Transverse colon (tissue), 4 donors: ENCODE results near the gene RBM10.
A peak's percentile ranks its signal among the peaks of the same experiment; 100 is the strongest.

Experiments
- POLR2A ChIP-seq: fragments of 450-650 bp; IDR thresholded peaks from one replicate; pipeline ENCODE4 v1.6.1; 2016; ENCODE audit warnings: antibody characterized with exemption, mild to moderate bottlenecking, moderate library complexity
- POLR2AphosphoS5 ChIP-seq, 3 donors: sonication (generic); formaldehyde crosslinking; IDR thresholded peaks; one replicate each; pipeline ENCODE4 v1.6.1; 2016; ENCODE audit warnings: antibody characterized with exemption in 3 of 3
- TF ChIP-seq, protein P1 (sequence below), 5 experiments: fragments of 200-600 bp in 3 of 5; fragments of 450-650 bp in 2 of 5; sonication (generic) in 3 of 5; IDR thresholded peaks; 1 replicate in 2 of 5; 2 replicates in 3 of 5; pipeline ENCODE4 v1.5.1; 2016 to 2017; ENCODE audit warnings: antibody characterized with exemption in 5 of 5, inconsistent platforms in 3 of 5, mild to moderate bottlenecking in 2 of 5, moderate library complexity in 1 of 5

DNA sequence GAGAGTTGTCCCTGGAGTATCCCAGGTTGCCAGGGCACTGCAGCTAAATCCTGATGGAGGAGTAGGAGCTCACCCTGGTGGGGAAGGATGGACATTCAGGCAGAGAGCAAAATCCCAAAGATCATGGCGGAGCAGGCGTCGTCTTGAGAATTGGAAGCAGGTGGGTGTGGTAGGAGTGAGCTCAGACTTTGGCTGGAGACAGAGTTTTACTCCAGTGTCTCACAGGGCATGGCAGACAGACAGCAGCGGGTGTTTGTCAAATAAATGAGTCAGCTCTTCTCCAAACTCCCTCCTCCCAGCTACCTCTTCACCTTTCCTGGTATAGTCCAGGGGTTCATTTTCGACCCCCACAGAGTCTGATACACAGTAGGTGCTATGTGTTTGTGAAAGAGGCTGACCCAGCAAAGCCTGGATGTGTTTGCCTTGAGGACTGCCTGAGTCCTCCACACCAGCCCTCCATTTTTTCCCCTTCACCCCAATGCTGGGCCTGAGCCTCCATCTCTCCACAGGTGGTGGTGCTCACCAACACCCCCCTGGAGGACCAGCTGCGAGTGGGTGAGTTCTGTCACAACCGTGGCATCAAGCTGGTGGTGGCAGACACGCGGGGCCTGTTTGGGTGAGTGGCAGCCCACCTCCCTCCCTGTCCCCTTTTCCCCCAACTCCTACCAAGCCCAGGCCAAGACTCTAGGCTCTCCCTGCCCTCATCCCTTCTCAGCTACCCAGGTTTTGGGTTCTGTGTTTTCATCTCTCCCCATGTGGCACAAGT, 55.5 kb downstream of the RBM10 start:
- TF ChIP-seq, protein P1, sequence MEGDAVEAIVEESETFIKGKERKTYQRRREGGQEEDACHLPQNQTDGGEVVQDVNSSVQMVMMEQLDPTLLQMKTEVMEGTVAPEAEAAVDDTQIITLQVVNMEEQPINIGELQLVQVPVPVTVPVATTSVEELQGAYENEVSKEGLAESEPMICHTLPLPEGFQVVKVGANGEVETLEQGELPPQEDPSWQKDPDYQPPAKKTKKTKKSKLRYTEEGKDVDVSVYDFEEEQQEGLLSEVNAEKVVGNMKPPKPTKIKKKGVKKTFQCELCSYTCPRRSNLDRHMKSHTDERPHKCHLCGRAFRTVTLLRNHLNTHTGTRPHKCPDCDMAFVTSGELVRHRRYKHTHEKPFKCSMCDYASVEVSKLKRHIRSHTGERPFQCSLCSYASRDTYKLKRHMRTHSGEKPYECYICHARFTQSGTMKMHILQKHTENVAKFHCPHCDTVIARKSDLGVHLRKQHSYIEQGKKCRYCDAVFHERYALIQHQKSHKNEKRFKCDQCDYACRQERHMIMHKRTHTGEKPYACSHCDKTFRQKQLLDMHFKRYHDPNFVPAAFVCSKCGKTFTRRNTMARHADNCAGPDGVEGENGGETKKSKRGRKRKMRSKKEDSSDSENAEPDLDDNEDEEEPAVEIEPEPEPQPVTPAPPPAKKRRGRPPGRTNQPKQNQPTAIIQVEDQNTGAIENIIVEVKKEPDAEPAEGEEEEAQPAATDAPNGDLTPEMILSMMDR (IDR thresholded peaks at IDR 0.05), result peak in 3 of 5 experiments; percentile 15 to 51 (median 27)
- TF ChIP-seq POLR2A (no peak), POLR2AphosphoS5 (IDR thresholded peaks at IDR 0.05) (no peak)
